ENCODE data around the gene NSMCE1.

The NSMCE1 gene

DNA sequence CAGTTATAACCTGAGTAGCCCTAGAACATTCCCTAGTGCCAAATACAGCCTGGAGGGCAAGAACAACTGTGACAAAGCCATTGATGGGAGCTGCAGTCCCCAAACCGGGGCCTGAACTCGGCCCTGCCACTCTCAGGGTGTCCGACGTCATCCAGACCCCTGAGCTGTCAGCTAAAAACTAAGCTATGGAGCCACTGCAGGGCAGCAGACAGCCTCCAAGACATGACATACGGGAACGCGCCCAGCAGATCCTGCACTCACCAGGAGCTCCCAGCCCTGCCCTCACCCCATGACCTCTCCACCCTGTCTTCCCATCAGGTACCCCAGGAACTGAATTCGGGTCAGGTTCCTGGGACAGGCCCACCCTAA, 36.9 kb downstream of the NSMCE1 start:
- H3K9me3 Mint-ChIP-seq, result no peaks in the 10 kb centered on the region
- no peak for TF ChIP-seq CTCF (IDR thresholded peaks at IDR 0.05)
- peaks cover 53% of the 10 kb centered on the region for H3K4me1 Mint-ChIP-seq
- H3K27me3 Mint-ChIP-seq (ENCODE audit: low read depth, poor library complexity), result no peaks in the 10 kb centered on the region
- peak overlapping the region; percentile 83 for H3K27ac Mint-ChIP-seq
- DNase-seq, result no peak
- H3K4me3 Mint-ChIP-seq, result peak overlapping the region; percentile 33
- H3K36me3 Mint-ChIP-seq (ENCODE audit: low read depth), result no peaks in the 10 kb centered on the region

GRCh38 chr16:27230562-27231001, 38.0 kb downstream of the NSMCE1 start:
- TF ChIP-seq CTCF (IDR thresholded peaks at IDR 0.05), result no peak
- no peaks in the 10 kb centered on the region for H3K36me3 Mint-ChIP-seq (ENCODE audit: low read depth)
- peaks cover 57% of the 10 kb centered on the region for H3K4me1 Mint-ChIP-seq
- H3K4me3 Mint-ChIP-seq, result no peak overlapping the region
- H3K27ac Mint-ChIP-seq, result no peak overlapping the region
- peaks cover 3% of the 10 kb centered on the region for H3K27me3 Mint-ChIP-seq (ENCODE audit: low read depth, poor library complexity)
- DNase-seq, result no peak
- no peaks in the 10 kb centered on the region for H3K9me3 Mint-ChIP-seq

DNA sequence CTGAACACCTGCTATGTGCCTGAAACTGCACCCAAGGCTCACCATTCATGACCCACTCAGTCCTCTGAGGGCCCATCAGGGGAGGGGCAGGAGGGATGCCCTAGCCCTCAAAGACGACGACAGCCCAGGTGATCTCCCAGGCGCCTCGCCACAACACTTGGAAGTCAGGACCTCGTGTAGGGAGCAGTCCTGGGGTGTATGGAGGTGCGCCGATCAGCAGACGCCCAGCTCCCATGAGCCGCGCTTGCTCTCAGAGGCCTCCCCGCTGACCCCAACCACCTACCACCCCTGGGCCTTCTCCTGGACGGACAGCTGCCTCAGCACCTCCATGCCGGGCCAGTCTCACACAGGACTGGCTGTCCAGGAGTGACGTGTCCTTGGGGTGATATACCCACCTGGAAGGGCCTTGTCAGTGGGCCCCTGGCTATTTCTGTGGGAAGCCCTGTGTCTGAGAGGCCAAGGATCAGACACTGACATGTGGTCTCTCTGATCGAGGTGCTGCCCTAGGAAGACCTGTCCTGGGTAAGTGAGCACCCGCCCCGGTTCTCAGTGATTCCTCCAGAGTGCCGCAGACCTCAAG, 38.6 kb downstream of the NSMCE1 start:
- Mint-ChIP-seq H3K27me3 (ENCODE audit: low read depth, poor library complexity) (peaks cover 3% of the 10 kb centered on the region), H3K27ac (no peak overlapping the region), H3K4me1 (peaks cover 53% of the 10 kb centered on the region), H3K36me3 (ENCODE audit: low read depth) (no peaks in the 10 kb centered on the region), H3K4me3 (no peak overlapping the region), H3K9me3 (no peaks in the 10 kb centered on the region)
- DNase-seq, result no peak
- no peak for TF ChIP-seq CTCF (IDR thresholded peaks at IDR 0.05)

- peak; percentile 66 for DNase-seq
- peaks cover 9% of the 10 kb centered on the region for H3K27me3 Mint-ChIP-seq (ENCODE audit: low read depth, poor library complexity)
- no peak overlapping the region for H3K27ac Mint-ChIP-seq
- H3K36me3 Mint-ChIP-seq (ENCODE audit: low read depth), result no peaks in the 10 kb centered on the region
- TF ChIP-seq CTCF (IDR thresholded peaks at IDR 0.05), result no peak
- H3K9me3 Mint-ChIP-seq, result no peaks in the 10 kb centered on the region
- H3K4me3 Mint-ChIP-seq, result no peak overlapping the region
- peaks cover 54% of the 10 kb centered on the region for H3K4me1 Mint-ChIP-seq
Observed at GRCh38 chr16:27228621-27229501, 39.7 kb downstream of the NSMCE1 start.

DNA sequence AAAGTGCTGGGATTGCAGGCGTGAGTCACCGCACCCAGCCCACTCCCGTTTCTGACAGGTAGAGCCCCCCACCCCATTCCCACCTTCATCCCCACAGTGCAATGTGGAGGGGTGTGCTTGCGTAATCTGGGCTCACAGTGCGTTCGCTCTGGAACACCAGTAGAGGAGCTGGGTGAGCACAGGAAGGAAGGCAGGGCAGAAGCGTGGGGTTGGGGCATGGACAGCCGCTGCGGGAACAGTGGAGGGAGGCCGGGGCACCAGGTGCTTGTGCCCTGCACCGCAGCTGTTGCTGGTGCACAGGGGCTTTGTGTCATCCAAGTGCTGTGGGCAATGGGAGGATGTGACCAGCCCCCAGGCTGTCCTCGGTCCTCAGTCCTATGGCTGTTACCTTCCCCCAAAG, 40.5 kb downstream of the NSMCE1 start:
- Mint-ChIP-seq H3K27me3 (ENCODE audit: low read depth, poor library complexity) (peaks cover 12% of the 10 kb centered on the region), H3K4me1 (peaks cover 51% of the 10 kb centered on the region), H3K9me3 (no peaks in the 10 kb centered on the region), H3K27ac (no peak overlapping the region), H3K36me3 (ENCODE audit: low read depth) (no peaks in the 10 kb centered on the region), H3K4me3 (no peak overlapping the region)
- no peak for TF ChIP-seq CTCF (IDR thresholded peaks at IDR 0.05)
- no peak for DNase-seq

Measured in nephron progenitor cell (in vitro differentiated cells).